ENCODE results near the gene TEF. TPM values are rescaled to one million over a fixed set of nuclear protein-coding genes. Genes with fewer than 3 reads are reported as not detected.

The TEF gene
- total RNA-seq, 2 experiments from 2014 or later, result 6.8 to 7.0 TPM

- H3K36me3 ChIP-seq (ENCODE audit: insufficient read depth, low read length), result peaks cover 82% of the 10 kb centered on the region
- intact Hi-C loops (cut with micrococcal nuclease; ENCODE audit: unreplicated experiment), result no loop called here
Observed at GRCh38 chr22:41347066-41347859, 34.5 kb upstream of the TEF start.

GRCh38 chr22:41348964-41349484 is 32.7 kb upstream of the TEF start:
- Histone ChIP-seq H4K20me1 (ENCODE audit: insufficient read depth, low read length) (no peaks in the 10 kb centered on the region), H3K4me1 (ENCODE audit: insufficient read depth, low read length, poor library complexity, severe bottlenecking) (no peaks in the 10 kb centered on the region), H3K9me2 (ENCODE audit: insufficient read depth, low read length) (no peaks in the 10 kb centered on the region), H3K36me3 (ENCODE audit: insufficient read depth, low read length) (peaks cover 76% of the 10 kb centered on the region), H3K9me3 (ENCODE audit: low read length) (no peaks in the 10 kb centered on the region), H3K79me2 (ENCODE audit: insufficient read depth, low read depth, low read length) (no peaks in the 10 kb centered on the region), H2AFZ (ENCODE audit: low read length) (no peak overlapping the region), H3K4me3 (ENCODE audit: low read depth, low read length, poor library complexity, severe bottlenecking) (no peak overlapping the region), H3K4me2 (ENCODE audit: low read length) (no peak overlapping the region), H3K27ac (ENCODE audit: low read depth, low read length, poor library complexity, severe bottlenecking) (no peak overlapping the region)
- POLR2A ChIA-PET, result no interaction called here
- BruUV-seq (replicated peaks), result no TSS peak
- CTCF ChIA-PET (ENCODE audit: unreplicated experiment), result no interaction called here
- no peak for TF ChIP-seq EZH2phosphoT487 (IDR thresholded peaks at IDR 0.05; ENCODE audit: borderline replicate concordance, low read depth, low read length)
- no peak for TF ChIP-seq CTCF (conservative IDR thresholded peaks at IDR 0.05; ENCODE audit: low read length)
- no peak for DNase-seq (ENCODE audit: low spot score)
- intact Hi-C loops (cut with micrococcal nuclease; ENCODE audit: unreplicated experiment), result no loop called here

More at GRCh38 chr22:41347066-41347859, 34.5 kb upstream of the TEF start:
- CTCF ChIA-PET (ENCODE audit: unreplicated experiment), result no interaction called here
- H3K79me2 ChIP-seq (ENCODE audit: insufficient read depth, low read depth, low read length), result no peaks in the 10 kb centered on the region
- TF ChIP-seq EZH2phosphoT487 (IDR thresholded peaks at IDR 0.05; ENCODE audit: borderline replicate concordance, low read depth, low read length), result no peak
- TF ChIP-seq CTCF (conservative IDR thresholded peaks at IDR 0.05; ENCODE audit: low read length), result no peak
- no peaks in the 10 kb centered on the region for H3K9me2 ChIP-seq (ENCODE audit: insufficient read depth, low read length)
- no peaks in the 10 kb centered on the region for H4K20me1 ChIP-seq (ENCODE audit: insufficient read depth, low read length)
- H3K4me2 ChIP-seq (ENCODE audit: low read length), result no peak overlapping the region
- POLR2A ChIA-PET, result interaction anchor here (0.5 to 0.6 kb wide), 3 partner anchors 16 to 623 kb away, joined by 3 to 5 read pairs (median 4); partner anchors contain the start of gene TEF
- H3K4me1 ChIP-seq (ENCODE audit: insufficient read depth, low read length, poor library complexity, severe bottlenecking), result no peaks in the 10 kb centered on the region
- no peaks in the 10 kb centered on the region for H3K9me3 ChIP-seq (ENCODE audit: low read length)
- no peak overlapping the region for H3K27ac ChIP-seq (ENCODE audit: low read depth, low read length, poor library complexity, severe bottlenecking)
- no TSS peak for BruUV-seq (replicated peaks)
- no peak overlapping the region for H3K4me3 ChIP-seq (ENCODE audit: low read depth, low read length, poor library complexity, severe bottlenecking)
- no peak overlapping the region for H2AFZ ChIP-seq (ENCODE audit: low read length)
- DNase-seq (ENCODE audit: low spot score), result no peak

- Histone ChIP-seq H3K79me2 (ENCODE audit: insufficient read depth, low read depth, low read length) (no peaks in the 10 kb centered on the region), H3K27ac (ENCODE audit: low read depth, low read length, poor library complexity, severe bottlenecking) (no peak overlapping the region), H3K36me3 (ENCODE audit: insufficient read depth, low read length) (peaks cover 72% of the 10 kb centered on the region), H2AFZ (ENCODE audit: low read length) (no peak overlapping the region), H3K9me3 (ENCODE audit: low read length) (no peaks in the 10 kb centered on the region), H3K4me1 (ENCODE audit: insufficient read depth, low read length, poor library complexity, severe bottlenecking) (no peaks in the 10 kb centered on the region), H3K4me2 (ENCODE audit: low read length) (no peak overlapping the region), H4K20me1 (ENCODE audit: insufficient read depth, low read length) (no peaks in the 10 kb centered on the region), H3K9me2 (ENCODE audit: insufficient read depth, low read length) (no peaks in the 10 kb centered on the region), H3K4me3 (ENCODE audit: low read depth, low read length, poor library complexity, severe bottlenecking) (no peak overlapping the region)
- ChIA-PET POLR2A (no interaction called here), CTCF (ENCODE audit: unreplicated experiment) (no interaction called here)
- intact Hi-C loops (cut with micrococcal nuclease; ENCODE audit: unreplicated experiment), result no loop called here
- TF ChIP-seq CTCF (conservative IDR thresholded peaks at IDR 0.05; ENCODE audit: low read length) (no peak), EZH2phosphoT487 (IDR thresholded peaks at IDR 0.05; ENCODE audit: borderline replicate concordance, low read depth, low read length) (no peak)
- no peak for DNase-seq (ENCODE audit: low spot score)
- BruUV-seq (replicated peaks), result no TSS peak
Observed at GRCh38 chr22:41350087-41350486, 31.7 kb upstream of the TEF start.
